GM23338 (cell line): ENCODE results near the gene AFP. TPM values are rescaled to one million over a fixed set of nuclear protein-coding genes. Genes with fewer than 3 reads are reported as not detected.

Source experiments
- ATAC-seq: fragments of 200-7000 bp; cut with Tn5 transposase; 3 replicates; pipeline ENCODE4 v1.9.1; 2020
- DNase-seq: peaks from one replicate; pipeline ENCODE4 v3.0.0-alpha.2; 2015; ENCODE audit warnings: low spot score
- H2AFZ ChIP-seq: fragments of 200-600 bp; sonication (generic); 2 replicates; pipeline ENCODE4 v1.8.0; 2016; ENCODE audit warnings: antibody characterized with exemption, mild to moderate bottlenecking, moderate library complexity
- H3F3A ChIP-seq: fragments of 200-600 bp; sonication (generic); replicated peaks from 2 replicates; pipeline ENCODE4 v1.8.0; 2017; ENCODE audit warnings: antibody characterized with exemption, mixed run types, low read depth
- H3K27ac ChIP-seq: fragments of 200-600 bp; sonication (generic); 2 replicates; pipeline ENCODE4 v1.6.1; 2016; ENCODE audit warnings: low read depth
- H3K27me3 ChIP-seq: fragments of 200-600 bp; sonication (generic); 2 replicates; pipeline ENCODE4 v1.8.0; 2016; ENCODE audit warnings: mild to moderate bottlenecking, mixed run types, moderate library complexity; ENCODE audit not compliant: insufficient read depth
- H3K36me3 ChIP-seq: fragments of 200-600 bp; sonication (generic); 2 replicates; pipeline ENCODE4 v1.8.0; 2016; ENCODE audit warnings: mild to moderate bottlenecking; ENCODE audit not compliant: insufficient read depth
- H3K4me1 ChIP-seq: fragments of 200-600 bp; sonication (generic); 2 replicates; pipeline ENCODE4 v1.8.0; 2016; ENCODE audit warnings: mild to moderate bottlenecking, moderate library complexity; ENCODE audit not compliant: insufficient read depth
- H3K4me2 ChIP-seq: fragments of 200-600 bp; sonication (generic); 2 replicates; pipeline ENCODE4 v1.7.1; 2017; ENCODE audit warnings: mixed run types
- H3K4me3 ChIP-seq: fragments of 200-600 bp; sonication (generic); 2 replicates; pipeline ENCODE4 v1.6.1; 2016; ENCODE audit warnings: mixed run types
- H3K79me2 ChIP-seq: fragments of 200-600 bp; sonication (generic); replicated peaks from 2 replicates; pipeline ENCODE4 v1.8.0; 2017; ENCODE audit warnings: mild to moderate bottlenecking; ENCODE audit not compliant: insufficient read depth
- H3K9me2 ChIP-seq: fragments of 200-600 bp; sonication (generic); 2 replicates; pipeline ENCODE4 v1.8.0; 2017; ENCODE audit not compliant: insufficient read depth
- H4K20me1 ChIP-seq: fragments of 200-600 bp; sonication (generic); replicated peaks from 2 replicates; pipeline ENCODE4 v1.8.0; 2017; ENCODE audit warnings: mild to moderate bottlenecking; ENCODE audit not compliant: insufficient read depth
- H3K27ac Mint-ChIP-seq: 2 replicates; pipeline ENCODE4 v1.8.0; 2020; ENCODE audit warnings: inconsistent platforms, mild to moderate bottlenecking, moderate library complexity, mixed read lengths
- H3K27me3 Mint-ChIP-seq: 3 replicates; pipeline ENCODE4 v1.8.0; 2022; ENCODE audit warnings: low read depth, mild to moderate bottlenecking, moderate library complexity, mixed read lengths, inconsistent platforms; ENCODE audit not compliant: insufficient read depth, poor library complexity
- H3K36me3 Mint-ChIP-seq: 3 replicates; pipeline ENCODE4 v1.8.0; 2021; ENCODE audit warnings: low read depth, mild to moderate bottlenecking, inconsistent platforms, moderate library complexity, mixed read lengths
- H3K4me1 Mint-ChIP-seq: 3 replicates; pipeline ENCODE4 v1.8.0; 2020; ENCODE audit warnings: mild to moderate bottlenecking, inconsistent platforms, mixed read lengths
- H3K4me3 Mint-ChIP-seq: 3 replicates; pipeline ENCODE4 v1.8.0; 2021; ENCODE audit warnings: moderate library complexity, mild to moderate bottlenecking, inconsistent platforms, mixed read lengths
- H3K9me3 Mint-ChIP-seq: 3 replicates; pipeline ENCODE4 v1.8.0; 2020; ENCODE audit warnings: moderate library complexity, mild to moderate bottlenecking, inconsistent platforms, mixed read lengths
- CREB1 ChIP-seq: fragments of 250-450 bp; sonication (Bioruptor Pico); IDR thresholded peaks from 2 replicates; pipeline ENCODE4 v1.5.0; 2020; ENCODE audit warnings: low read depth, mild to moderate bottlenecking, moderate library complexity
- CTCF ChIP-seq, 2 experiments: fragments of 200-600 bp in 1 of 2; sonication (generic) in 1 of 2; conservative IDR thresholded peaks; 2 replicates each; pipeline versions ENCODE4 v1.5.1 to v1.6.1; 2016 to 2017; ENCODE audit warnings: antibody characterized with exemption in 2 of 2, low read depth in 2 of 2, mild to moderate bottlenecking in 2 of 2, moderate library complexity in 1 of 2
- EZH2 ChIP-seq: fragments of 200-600 bp; sonication (generic); IDR thresholded peaks from one replicate; pipeline ENCODE4 v1.8.0; 2017; ENCODE audit warnings: antibody characterized with exemption, mild to moderate bottlenecking, low read depth; ENCODE audit not compliant: unreplicated experiment
- EZH2phosphoT487 ChIP-seq: fragments of 200-600 bp; sonication (generic); IDR thresholded peaks from one replicate; pipeline ENCODE4 v1.8.1; 2018; ENCODE audit warnings: antibody characterized with exemption; ENCODE audit not compliant: unreplicated experiment
- JUNB ChIP-seq: IDR thresholded peaks from one replicate; pipeline ENCODE4 v1.6.1; 2016; ENCODE audit warnings: antibody characterized with exemption; ENCODE audit not compliant: unreplicated experiment
- NANOG ChIP-seq: IDR thresholded peaks from 2 replicates; pipeline ENCODE4 v1.6.1; 2016; ENCODE audit warnings: antibody characterized with exemption, borderline replicate concordance
- POLR2AphosphoS5 ChIP-seq: IDR thresholded peaks from 2 replicates; pipeline ENCODE4 v1.6.1; 2016; ENCODE audit warnings: antibody characterized with exemption, low read depth
- REST ChIP-seq: IDR thresholded peaks from one replicate; pipeline ENCODE4 v1.6.1; 2018; ENCODE audit warnings: antibody characterized with exemption; ENCODE audit not compliant: unreplicated experiment
- STAT1 ChIP-seq: IDR thresholded peaks from one replicate; pipeline ENCODE4 v1.6.1; 2016; ENCODE audit warnings: antibody characterized with exemption; ENCODE audit not compliant: unreplicated experiment
- ZNF114 ChIP-seq: fragments of 250-450 bp; sonication (Bioruptor Pico); IDR thresholded peaks from 2 replicates; pipeline ENCODE4 v1.5.0; 2020; ENCODE audit warnings: mild to moderate bottlenecking, moderate library complexity
- ZNF331 ChIP-seq: fragments of 250-450 bp; sonication (Bioruptor Pico); IDR thresholded peaks from 2 replicates; pipeline ENCODE4 v1.5.0; 2020; ENCODE audit warnings: low read depth, mild to moderate bottlenecking, moderate library complexity
- polyA plus RNA-seq: library from polyadenylated mRNA; unstranded; fragments of >200 nt; fragmentation: Nextera tagmentation; extraction: Ambion mirVana; gene quantifications from 2 replicates; pipeline ENCODE4 v1.2.1, GENCODE V29; 2016
- total RNA-seq: library from RNA; depleted of rRNA; stranded (reverse); fragments of >200 nt; shearing (Covaris generic); gene quantifications from 2 replicates; pipeline ENCODE4 v1.2.3, GENCODE V29; 2014
- TF ChIP-seq, protein P1 (sequence below): fragments of 250-450 bp; sonication (Bioruptor Pico); IDR thresholded peaks from 2 replicates; pipeline ENCODE4 v1.5.0; 2020; ENCODE audit warnings: mild to moderate bottlenecking, moderate library complexity
- TF ChIP-seq, protein P2 (sequence below): IDR thresholded peaks from 2 replicates; pipeline ENCODE4 v1.6.1; 2016; ENCODE audit warnings: antibody characterized with exemption

The AFP gene
- total and polyA plus RNA-seq, 2 experiments from 2014 or later = 4.0 to 17.3 TPM

DNA sequence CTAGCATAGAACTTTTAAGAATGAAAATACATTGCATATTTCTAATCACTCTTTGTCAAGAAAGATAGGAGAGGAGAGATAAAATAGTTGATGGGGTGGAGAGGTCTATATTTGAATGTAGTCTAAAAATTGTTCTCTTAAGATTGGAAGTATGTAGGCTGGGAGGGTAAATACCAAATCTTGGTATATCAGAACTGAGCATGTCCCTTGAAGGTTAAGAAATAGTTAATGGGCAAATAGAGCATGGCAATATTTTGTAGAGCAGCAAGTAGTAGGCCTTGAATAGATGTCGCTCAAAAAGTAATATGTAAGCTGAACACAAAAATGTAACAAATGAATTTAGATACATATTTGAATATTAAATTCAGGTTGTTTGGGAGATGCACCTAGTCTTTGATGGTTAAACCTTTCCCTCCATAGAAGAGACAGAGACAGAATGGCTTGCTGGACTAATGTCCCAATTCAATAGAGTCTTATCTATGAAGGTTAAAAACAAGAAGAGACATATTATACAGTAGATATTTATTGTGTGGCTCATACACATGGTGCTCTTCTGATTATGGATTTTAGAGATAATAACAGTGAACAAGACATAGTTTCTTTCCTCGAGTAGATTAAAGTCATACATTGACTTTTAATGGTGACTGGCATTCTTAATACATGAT is 19.5 kb upstream of the AFP start:
- Histone ChIP-seq H3K4me3 (no peak overlapping the region), H3F3A (no peaks in the 10 kb centered on the region), H3K4me2 (no peak overlapping the region), H3K9me2 (no peaks in the 10 kb centered on the region), H3K79me2 (no peaks in the 10 kb centered on the region), H4K20me1 (no peaks in the 10 kb centered on the region), H2AFZ (no peak overlapping the region), H3K4me1 (no peaks in the 10 kb centered on the region), H3K27ac (no peak overlapping the region), H3K36me3 (no peaks in the 10 kb centered on the region), H3K27me3 (no peaks in the 10 kb centered on the region)
- H3K9me3 Mint-ChIP-seq = no peaks in the 10 kb centered on the region
- no peaks in the 10 kb centered on the region for H3K36me3 Mint-ChIP-seq
- 0 out of 2 replicates have a peak overlapping the region, but pooled peaks have one; percentile 12 for H3K27ac Mint-ChIP-seq
- H3K4me3 Mint-ChIP-seq = no peak overlapping the region
- TF ChIP-seq CREB1 (CRISPR knock-in tag) (no peak), REST (no peak), EZH2 (no peak), ZNF114 (no peak), STAT1 (no peak), CTCF (conservative IDR thresholded peaks at IDR 0.05; ENCODE audit: low read depth in 2 of 2) (no peak), POLR2AphosphoS5 (no peak), ZNF331 (CRISPR knock-in tag) (no peak), JUNB (no peak), NANOG (no peak), EZH2phosphoT487 (no peak)
- TF ChIP-seq, protein P1, sequence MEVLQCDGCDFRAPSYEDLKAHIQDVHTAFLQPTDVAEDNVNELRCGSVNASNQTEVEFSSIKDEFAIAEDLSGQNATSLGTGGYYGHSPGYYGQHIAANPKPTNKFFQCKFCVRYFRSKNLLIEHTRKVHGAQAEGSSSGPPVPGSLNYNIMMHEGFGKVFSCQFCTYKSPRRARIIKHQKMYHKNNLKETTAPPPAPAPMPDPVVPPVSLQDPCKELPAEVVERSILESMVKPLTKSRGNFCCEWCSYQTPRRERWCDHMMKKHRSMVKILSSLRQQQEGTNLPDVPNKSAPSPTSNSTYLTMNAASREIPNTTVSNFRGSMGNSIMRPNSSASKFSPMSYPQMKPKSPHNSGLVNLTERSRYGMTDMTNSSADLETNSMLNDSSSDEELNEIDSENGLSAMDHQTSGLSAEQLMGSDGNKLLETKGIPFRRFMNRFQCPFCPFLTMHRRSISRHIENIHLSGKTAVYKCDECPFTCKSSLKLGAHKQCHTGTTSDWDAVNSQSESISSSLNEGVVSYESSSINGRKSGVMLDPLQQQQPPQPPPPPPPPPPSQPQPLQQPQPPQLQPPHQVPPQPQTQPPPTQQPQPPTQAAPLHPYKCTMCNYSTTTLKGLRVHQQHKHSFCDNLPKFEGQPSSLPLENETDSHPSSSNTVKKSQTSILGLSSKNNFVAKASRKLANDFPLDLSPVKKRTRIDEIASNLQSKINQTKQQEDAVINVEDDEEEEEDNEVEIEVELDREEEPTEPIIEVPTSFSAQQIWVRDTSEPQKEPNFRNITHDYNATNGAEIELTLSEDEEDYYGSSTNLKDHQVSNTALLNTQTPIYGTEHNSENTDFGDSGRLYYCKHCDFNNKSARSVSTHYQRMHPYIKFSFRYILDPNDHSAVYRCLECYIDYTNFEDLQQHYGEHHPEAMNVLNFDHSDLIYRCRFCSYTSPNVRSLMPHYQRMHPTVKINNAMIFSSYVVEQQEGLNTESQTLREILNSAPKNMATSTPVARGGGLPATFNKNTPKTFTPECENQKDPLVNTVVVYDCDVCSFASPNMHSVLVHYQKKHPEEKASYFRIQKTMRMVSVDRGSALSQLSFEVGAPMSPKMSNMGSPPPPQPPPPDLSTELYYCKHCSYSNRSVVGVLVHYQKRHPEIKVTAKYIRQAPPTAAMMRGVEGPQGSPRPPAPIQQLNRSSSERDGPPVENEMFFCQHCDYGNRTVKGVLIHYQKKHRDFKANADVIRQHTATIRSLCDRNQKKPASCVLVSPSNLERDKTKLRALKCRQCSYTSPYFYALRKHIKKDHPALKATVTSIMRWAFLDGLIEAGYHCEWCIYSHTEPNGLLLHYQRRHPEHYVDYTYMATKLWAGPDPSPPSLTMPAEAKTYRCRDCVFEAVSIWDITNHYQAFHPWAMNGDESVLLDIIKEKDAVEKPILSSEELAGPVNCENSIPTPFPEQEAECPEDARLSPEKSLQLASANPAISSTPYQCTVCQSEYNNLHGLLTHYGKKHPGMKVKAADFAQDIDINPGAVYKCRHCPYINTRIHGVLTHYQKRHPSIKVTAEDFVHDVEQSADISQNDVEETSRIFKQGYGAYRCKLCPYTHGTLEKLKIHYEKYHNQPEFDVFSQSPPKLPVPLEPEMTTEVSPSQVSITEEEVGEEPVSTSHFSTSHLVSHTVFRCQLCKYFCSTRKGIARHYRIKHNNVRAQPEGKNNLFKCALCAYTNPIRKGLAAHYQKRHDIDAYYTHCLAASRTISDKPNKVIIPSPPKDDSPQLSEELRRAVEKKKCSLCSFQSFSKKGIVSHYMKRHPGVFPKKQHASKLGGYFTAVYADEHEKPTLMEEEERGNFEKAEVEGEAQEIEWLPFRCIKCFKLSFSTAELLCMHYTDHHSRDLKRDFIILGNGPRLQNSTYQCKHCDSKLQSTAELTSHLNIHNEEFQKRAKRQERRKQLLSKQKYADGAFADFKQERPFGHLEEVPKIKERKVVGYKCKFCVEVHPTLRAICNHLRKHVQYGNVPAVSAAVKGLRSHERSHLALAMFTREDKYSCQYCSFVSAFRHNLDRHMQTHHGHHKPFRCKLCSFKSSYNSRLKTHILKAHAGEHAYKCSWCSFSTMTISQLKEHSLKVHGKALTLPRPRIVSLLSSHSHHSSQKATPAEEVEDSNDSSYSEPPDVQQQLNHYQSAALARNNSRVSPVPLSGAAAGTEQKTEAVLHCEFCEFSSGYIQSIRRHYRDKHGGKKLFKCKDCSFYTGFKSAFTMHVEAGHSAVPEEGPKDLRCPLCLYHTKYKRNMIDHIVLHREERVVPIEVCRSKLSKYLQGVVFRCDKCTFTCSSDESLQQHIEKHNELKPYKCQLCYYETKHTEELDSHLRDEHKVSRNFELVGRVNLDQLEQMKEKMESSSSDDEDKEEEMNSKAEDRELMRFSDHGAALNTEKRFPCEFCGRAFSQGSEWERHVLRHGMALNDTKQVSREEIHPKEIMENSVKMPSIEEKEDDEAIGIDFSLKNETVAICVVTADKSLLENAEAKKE (CRISPR knock-in tag) = no peak
- TF ChIP-seq, protein P2, sequence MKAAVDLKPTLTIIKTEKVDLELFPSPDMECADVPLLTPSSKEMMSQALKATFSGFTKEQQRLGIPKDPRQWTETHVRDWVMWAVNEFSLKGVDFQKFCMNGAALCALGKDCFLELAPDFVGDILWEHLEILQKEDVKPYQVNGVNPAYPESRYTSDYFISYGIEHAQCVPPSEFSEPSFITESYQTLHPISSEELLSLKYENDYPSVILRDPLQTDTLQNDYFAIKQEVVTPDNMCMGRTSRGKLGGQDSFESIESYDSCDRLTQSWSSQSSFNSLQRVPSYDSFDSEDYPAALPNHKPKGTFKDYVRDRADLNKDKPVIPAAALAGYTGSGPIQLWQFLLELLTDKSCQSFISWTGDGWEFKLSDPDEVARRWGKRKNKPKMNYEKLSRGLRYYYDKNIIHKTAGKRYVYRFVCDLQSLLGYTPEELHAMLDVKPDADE = no peak
- DNase-seq = no peak
- peaks cover 10% of the 10 kb centered on the region; the same call in 2 of the 3 replicates for H3K4me1 Mint-ChIP-seq
- H3K27me3 Mint-ChIP-seq = no peaks in the 10 kb centered on the region
- no peak for ATAC-seq
